GM21360 (cell line): ENCODE results near the gene LYPD6B.

Source experiments
- ATAC-seq: cut with Tn5 transposase; IDR thresholded peaks from one replicate; pipeline ENCODE4 v1.9.1; 2021; ENCODE audit warnings: mild to moderate bottlenecking, moderate library complexity; ENCODE audit not compliant: unreplicated experiment

Gene LYPD6B, protein sequence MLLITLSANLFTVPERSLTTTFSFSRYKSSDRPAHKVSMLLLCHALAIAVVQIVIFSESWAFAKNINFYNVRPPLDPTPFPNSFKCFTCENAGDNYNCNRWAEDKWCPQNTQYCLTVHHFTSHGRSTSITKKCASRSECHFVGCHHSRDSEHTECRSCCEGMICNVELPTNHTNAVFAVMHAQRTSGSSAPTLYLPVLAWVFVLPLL

GRCh38 chr2:149038442-149039212 is at the start of gene LYPD6B:
TSS of gene LYPD6B (plus strand) at chr2:149038699. CDS start at chr2:149130949, 92,250 bp downstream.
- ATAC-seq, result peak; percentile 61

DNA sequence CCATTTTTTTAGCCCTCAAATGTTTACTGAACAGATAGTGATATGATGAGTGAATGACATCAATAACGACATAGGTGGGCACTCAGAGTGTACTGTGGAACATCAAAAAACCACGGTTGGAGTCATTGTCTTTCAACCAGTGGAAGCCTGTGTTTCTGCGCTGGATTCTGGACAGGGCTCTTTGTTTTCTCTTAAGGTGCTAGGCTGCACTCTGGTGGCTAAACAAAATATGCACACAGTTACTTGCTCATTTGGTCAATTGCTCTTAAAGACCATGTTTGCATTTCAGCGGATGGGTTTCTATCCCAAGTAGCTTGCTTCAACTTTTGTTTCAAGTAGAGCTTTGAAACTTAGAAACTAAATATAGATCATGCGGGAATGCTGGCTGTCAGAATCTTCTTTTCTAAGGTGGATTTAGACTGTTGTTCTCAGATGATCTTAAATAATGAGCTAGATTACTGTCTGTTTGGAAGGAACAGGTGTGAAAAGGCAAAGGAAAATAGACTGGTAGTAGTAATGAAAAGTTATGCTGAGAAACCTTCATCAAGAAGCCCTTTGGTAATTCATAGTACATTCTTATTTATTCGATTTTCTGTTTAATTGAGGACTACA is 48.5 kb upstream of the LYPD6B start:
- peak; percentile 96 for ATAC-seq

DNA sequence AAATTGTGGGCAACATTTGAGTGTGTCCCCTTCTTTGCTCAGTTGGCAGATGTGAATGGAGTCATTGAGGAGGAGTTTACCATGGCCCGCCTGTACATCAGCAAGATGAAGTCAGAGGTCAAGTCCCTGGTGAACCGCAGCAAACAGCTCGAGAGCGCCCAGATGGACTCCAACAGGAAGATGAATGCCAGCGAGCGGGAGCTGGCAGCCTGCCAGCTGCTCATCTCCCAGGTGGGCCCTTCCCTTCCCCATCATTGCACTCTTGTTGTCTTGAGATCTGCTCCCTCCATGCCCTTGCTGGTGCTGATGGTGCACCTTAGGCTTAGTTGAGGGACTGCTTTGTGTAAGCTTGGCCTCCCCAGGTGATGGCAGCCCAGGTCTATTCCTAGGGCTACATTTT is 47.5 kb upstream of the LYPD6B start:
- no peak for ATAC-seq

- ATAC-seq, result no peak
These were observed 46.1 kb upstream of the LYPD6B start for GRCh38 chr2:148992448-148992847.

GRCh38 chr2:148993351-148993750 is 45.1 kb upstream of the LYPD6B start:
- ATAC-seq, result no peak

GRCh38 chr2:148994341-148994740 is 44.2 kb upstream of the LYPD6B start:
- ATAC-seq, result no peak

DNA sequence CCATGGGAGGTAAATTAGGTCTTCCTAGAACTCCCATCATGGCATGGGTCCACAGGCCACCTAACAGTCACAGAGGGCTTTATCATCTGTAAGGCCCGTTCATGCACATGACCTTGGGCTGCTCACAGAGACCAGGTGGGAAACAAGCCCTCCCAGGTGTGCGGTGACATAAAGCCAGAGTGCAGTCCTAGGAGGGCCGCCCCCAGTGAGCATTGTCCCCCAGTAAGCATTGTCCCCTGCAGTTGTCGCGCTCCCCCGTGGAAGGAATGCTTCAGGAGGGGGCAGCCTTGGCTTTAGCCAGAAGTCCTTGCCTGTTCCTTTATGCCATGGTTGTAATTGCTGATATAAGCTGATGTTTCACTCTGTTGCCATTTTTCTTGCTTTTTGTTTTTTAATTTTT is 41.7 kb upstream of the LYPD6B start:
- ATAC-seq, result no peak

DNA sequence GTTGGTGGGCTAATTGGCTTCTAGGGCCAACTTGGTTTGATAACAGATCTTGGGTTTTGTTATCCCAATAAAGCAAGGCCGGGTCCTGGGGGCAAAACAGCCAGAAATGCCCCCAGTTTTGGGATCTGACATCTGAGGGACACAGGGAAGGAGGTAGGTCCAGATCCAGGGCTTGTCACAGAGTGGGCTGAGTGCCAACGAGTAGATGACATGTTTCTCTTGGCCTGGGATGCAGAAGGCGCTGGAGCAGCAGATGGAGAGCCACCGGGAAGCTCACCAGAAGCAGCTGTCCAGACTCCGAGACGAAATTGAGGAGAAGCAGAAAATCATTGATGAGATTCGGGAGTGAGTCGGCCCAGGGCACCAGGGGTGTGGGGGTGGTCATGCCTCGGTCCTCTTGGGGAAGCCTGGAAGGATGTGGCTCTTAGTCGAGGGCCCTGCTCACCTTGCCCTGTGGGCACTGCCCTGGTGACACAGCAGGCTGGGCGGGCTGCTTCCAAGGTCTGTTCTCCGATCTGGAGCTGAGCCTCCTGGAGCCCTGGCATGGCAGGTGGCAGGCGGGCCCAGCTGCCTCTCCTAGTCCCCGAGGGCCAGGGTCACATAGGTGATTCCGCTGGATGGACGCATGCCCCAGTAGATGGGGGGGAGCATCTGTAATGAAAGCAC is 40.2 kb upstream of the LYPD6B start:
- no peak for ATAC-seq

DNA sequence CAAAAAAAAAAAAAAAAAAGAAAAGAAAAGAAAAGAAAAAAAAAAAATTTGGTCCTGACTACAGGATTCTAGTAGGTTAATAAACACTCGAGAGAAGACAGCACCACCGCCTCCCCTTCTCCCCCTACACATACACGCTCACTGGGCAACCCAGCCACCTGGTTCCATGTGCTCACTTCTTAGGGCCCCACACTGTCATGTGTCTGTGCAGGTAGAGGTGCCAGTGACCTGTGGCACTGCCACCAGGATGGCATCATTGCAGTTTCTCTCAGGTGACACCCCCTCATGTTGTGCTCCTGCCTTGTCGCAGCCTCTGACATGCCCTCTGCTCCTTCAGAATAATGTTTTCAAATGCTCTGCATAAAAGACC is 39.7 kb upstream of the LYPD6B start:
- no peak for ATAC-seq

- no peak for ATAC-seq
These were observed 39.0 kb upstream of the LYPD6B start for GRCh38 chr2:148999451-148999921.

DNA sequence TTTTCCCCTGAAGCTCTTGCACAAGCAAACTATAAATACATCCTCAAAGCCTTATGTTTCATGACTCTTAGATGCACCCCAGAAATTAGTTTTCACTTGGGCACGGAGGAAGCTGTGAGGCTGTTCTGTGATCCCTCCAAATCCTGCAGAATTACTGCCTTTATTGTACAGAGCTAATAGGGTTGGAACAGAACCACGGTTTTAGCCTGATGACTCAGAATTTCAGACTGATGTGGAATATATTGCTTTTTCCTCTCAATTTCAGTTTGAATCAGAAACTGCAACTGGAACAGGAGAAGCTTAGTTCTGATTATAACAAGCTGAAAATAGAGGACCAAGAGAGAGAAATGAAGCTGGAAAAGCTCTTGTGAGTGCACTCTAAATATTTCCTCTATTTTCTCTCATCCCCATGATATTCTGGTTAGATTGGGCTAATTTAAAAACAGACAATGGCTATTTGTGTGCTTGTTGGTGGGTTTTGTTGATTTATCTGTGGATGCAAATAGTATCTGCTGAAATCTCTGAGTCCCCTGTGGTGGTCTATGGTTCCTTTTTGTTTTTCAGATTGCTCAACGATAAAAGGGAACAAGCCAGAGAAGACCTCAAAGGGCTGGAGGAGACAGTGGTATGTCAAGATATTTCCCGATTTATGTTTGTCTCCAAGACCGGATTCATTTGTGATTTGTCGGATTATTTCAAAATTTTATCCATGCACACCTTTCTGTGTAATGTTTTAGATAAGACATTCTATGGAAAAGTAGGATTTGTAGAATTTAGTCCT is 38.2 kb upstream of the LYPD6B start:
- no peak for ATAC-seq

- ATAC-seq, result no peak
These were observed 37.0 kb upstream of the LYPD6B start for GRCh38 chr2:149001496-149001895.

DNA sequence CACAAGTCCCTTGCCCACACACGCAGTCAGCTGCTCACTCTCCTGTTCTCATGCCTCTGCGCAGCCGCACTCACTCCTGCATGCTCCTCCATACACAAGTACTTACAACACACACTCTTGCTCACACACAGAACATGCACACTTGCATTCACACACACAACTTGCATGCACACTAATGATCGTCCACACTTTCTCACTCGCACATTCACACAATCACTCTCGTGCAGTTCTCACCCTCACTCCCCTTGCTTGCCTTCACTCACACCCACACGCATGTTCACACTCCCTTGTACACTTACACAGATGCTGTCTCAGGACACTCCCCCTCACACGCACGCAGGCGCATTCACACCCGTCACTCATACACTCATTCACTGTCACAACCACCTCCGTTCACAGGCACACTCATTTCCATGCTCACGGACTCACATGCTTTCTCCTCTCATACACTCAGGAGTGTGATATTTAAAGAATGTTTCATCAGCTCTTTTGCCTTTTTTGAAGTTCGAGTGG is 36.1 kb upstream of the LYPD6B start:
- ATAC-seq, result no peak

DNA sequence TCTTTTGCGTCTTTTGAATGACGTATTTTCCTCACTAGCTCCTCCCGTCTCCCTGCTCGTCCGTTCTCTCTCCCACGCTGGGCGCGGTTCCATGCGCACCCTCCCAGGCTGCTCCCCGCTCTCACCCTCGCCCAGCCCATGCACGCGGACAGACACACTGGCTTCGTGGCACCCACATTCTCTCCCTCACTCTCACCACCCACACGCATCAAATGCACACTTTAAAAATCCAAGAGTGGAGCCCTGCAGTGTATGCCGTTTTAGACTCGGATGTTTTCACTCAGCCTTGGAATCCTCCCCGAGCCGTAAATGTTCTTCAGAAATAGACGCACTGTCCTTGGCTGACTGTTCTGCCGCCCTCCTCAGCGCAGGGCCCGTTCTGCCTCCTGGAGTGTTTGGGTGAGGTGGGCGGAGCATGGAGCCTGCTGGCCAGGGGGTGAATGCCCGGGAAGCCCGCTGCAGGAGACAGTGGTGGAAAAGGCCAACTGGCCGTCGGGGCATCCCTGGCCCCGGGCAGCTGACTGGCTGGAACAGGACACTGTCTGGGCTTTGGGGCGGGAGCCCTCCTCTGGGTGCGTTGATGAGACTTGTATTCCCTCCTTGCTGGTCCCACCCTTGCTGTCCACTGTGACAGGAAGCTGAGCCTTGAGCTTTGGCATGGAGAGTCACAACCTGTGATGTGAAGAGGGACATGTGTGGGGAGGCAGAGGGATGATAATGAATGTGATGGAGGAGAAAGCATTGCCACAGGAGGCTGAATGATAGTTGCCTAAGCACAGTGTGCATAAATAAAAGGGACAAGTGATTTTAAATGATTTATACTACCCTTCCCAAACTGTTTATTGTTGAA is 35.4 kb upstream of the LYPD6B start:
- ATAC-seq, result no peak

- ATAC-seq, result no peak
These were observed 33.7 kb upstream of the LYPD6B start for GRCh38 chr2:149004836-149005235.

DNA sequence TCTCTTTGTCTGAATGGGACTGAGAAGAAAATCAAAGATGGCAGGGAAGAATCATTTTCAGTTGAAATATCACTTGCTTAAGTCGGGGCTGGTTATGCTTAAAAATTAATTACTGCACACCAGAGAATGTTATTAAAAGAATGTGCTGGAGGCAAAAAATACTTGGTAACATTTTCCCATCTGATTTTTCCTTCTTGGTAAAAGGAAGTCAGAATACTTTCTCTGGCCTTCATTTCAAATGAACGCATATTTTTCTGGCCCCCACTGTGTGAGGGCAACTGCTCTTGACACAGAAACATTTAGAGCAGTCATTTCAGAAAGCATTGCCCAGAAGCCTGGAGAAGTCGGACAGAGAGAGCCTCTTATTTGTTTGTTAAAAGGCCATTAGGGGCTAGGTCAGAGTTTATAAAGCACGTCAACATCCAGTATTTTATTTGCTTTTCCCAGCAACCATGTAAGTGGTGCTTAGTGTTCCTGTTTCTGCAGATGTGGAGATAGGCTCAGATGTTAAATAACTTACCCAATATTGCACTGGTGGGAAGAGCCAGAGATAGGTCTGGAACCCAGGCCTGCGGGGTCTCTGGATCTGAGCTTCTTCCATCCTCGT is 32.9 kb upstream of the LYPD6B start:
- no peak for ATAC-seq

DNA sequence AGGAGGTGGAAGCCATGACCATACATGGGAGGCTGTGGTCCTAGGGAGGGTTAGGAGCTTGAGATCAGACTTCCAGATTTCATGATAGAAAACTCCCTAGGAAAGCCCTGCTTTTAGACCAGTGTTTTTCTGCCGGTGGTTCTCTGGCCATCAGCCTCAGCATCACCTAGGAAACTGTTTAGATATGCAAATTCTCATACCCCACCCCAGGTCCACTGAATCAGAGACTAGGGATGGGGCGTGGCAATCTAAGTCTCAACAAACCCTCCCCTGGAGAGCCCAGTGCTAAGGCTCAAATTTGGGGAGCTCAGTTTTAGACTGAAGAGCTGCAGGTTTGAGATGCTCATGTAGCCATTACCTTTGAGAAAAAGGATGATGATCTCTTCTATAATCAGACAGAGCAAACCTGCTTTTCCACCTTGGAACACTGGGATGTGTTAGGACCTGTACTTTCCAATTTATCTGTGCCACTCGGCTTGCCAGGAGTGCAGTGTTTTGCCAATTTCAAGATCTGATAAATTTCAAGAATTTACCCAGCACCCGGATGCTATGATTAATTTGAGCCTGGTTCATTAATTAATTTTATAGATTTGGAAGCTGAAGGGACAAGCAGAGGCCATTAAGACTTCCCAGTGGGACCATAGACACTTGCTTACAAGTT is 31.5 kb upstream of the LYPD6B start:
- no peak for ATAC-seq

- ATAC-seq, result no peak
These were observed 30.1 kb upstream of the LYPD6B start for GRCh38 chr2:149008381-149008780.
